Measurements from ENCODE around the gene CFAP92. TPM values are rescaled to one million over a fixed set of nuclear protein-coding genes. Genes with fewer than 3 reads are reported as not detected.

CFAP92 gene
- total and polyA plus RNA-seq, 7 donors: under 0.01 to 1.2 (median 0.61) TPM; not detected in 2

GRCh38 chr3:129022114-129023007 lies 28.5 kb upstream of the CFAP92 start:
- H3K27ac ChIP-seq: peak overlapping the region; percentile 57 to 66 (median 64)
- WGBS, 2 donors: 75 to 76% methylated on average over 15 of the region's 15 CpGs
- intact Hi-C loops (cut with DNase I): no loop called here
- H3K36me3 ChIP-seq: no peaks in the 10 kb centered on the region
- DNase-seq: peak; percentile 96
- H3K27me3 ChIP-seq: no peaks in the 10 kb centered on the region
- H3K9me3 ChIP-seq: no peaks in the 10 kb centered on the region
- TF ChIP-seq POLR2AphosphoS5 (IDR thresholded peaks at IDR 0.05) (peak; percentile 72 to 93 (median 84)), EP300 (IDR thresholded peaks at IDR 0.05) (no peak), POLR2A (IDR thresholded peaks at IDR 0.05) (no peak)
- TF ChIP-seq, protein P1, sequence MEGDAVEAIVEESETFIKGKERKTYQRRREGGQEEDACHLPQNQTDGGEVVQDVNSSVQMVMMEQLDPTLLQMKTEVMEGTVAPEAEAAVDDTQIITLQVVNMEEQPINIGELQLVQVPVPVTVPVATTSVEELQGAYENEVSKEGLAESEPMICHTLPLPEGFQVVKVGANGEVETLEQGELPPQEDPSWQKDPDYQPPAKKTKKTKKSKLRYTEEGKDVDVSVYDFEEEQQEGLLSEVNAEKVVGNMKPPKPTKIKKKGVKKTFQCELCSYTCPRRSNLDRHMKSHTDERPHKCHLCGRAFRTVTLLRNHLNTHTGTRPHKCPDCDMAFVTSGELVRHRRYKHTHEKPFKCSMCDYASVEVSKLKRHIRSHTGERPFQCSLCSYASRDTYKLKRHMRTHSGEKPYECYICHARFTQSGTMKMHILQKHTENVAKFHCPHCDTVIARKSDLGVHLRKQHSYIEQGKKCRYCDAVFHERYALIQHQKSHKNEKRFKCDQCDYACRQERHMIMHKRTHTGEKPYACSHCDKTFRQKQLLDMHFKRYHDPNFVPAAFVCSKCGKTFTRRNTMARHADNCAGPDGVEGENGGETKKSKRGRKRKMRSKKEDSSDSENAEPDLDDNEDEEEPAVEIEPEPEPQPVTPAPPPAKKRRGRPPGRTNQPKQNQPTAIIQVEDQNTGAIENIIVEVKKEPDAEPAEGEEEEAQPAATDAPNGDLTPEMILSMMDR (IDR thresholded peaks at IDR 0.05): no peak
- H3K4me1 ChIP-seq: peaks cover 0 to 26% (median 18%) of the 10 kb centered on the region in 4 donors
- H3K4me3 ChIP-seq: no peak overlapping the region

DNA sequence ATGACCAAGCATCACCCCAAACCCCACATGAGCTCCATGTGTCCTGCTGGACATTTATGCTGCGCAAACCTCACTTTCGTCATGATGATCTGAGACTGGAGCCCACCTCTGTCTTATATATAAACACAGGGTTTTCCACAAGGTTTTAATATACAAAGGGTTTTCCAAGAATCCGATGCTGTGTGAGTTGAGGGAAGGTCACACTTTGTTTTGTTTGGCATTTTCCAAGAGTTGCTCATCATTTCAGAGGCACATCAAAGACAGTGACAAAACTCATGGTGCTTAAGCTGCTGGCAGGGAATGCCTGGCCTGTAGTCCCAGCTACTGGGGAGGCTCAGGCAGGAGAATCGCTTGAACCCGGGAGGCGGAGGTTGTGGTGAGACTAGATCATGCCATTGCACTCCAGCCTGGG lies 27.3 kb upstream of the CFAP92 start:
- 81 to 87% methylated on average over 6 of the region's 6 CpGs for WGBS, 2 donors
- peaks cover 0 to 25% (median 10%) of the 10 kb centered on the region in 4 donors for H3K4me1 ChIP-seq
- no peak for DNase-seq
- H3K4me3 ChIP-seq: no peak overlapping the region
- TF ChIP-seq EP300 (IDR thresholded peaks at IDR 0.05) (no peak), POLR2AphosphoS5 (IDR thresholded peaks at IDR 0.05) (peak in 1 of 4 donors; percentile 19)
- H3K9me3 ChIP-seq: no peaks in the 10 kb centered on the region
- intact Hi-C loops (cut with DNase I): no loop called here
- H3K27ac ChIP-seq: peak overlapping the region; percentile 2 to 50 (median 23)
- H3K27me3 ChIP-seq: no peaks in the 10 kb centered on the region
- no peaks in the 10 kb centered on the region for H3K36me3 ChIP-seq

DNA sequence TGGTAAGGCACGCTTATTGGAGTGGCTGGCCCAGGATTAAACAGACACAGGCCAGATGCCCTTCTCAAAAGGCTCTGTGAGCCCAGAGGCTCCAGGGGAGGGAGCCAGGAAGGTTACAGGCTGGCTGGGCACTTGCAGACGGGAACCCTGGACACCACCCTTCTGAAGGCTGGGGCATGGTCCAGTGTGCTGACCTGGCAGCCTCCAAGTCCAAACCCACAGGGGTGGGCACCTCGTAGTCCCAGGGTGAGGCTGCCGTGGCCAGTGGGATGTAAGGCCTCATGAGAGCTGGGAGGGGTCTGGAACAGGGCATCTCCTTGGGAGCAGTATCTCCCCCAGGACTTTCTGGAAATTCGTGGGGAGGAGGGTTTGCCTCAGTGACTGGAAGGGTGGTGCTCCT lies 26.8 kb upstream of the CFAP92 start:
- H3K4me1 ChIP-seq: peaks cover 0 to 25% (median 9%) of the 10 kb centered on the region in 4 donors
- H3K27ac ChIP-seq: peak overlapping the region; percentile 2 to 50 (median 23)
- H3K9me3 ChIP-seq: no peaks in the 10 kb centered on the region
- no peak for DNase-seq
- no peaks in the 10 kb centered on the region for H3K27me3 ChIP-seq
- H3K4me3 ChIP-seq: no peak overlapping the region
- intact Hi-C loops (cut with DNase I): no loop called here
- no peaks in the 10 kb centered on the region for H3K36me3 ChIP-seq
- TF ChIP-seq, protein P1 (IDR thresholded peaks at IDR 0.05): no peak
- TF ChIP-seq POLR2A (IDR thresholded peaks at IDR 0.05) (no peak), POLR2AphosphoS5 (IDR thresholded peaks at IDR 0.05) (no peak), EP300 (IDR thresholded peaks at IDR 0.05) (no peak)
- WGBS, 2 donors: 72 to 85% methylated on average over 5 of the region's 5 CpGs

GRCh38 chr3:129019266-129019665 lies 25.4 kb upstream of the CFAP92 start:
- H3K4me3 ChIP-seq: no peak overlapping the region
- no peaks in the 10 kb centered on the region for H3K36me3 ChIP-seq
- H3K4me1 ChIP-seq: peaks cover 0 to 21% (median 10%) of the 10 kb centered on the region in 4 donors
- no peak overlapping the region for H3K27ac ChIP-seq
- no peak for DNase-seq
- TF ChIP-seq, protein P1 (IDR thresholded peaks at IDR 0.05): no peak
- TF ChIP-seq POLR2AphosphoS5 (IDR thresholded peaks at IDR 0.05) (no peak), POLR2A (IDR thresholded peaks at IDR 0.05) (no peak), EP300 (IDR thresholded peaks at IDR 0.05) (no peak)
- H3K27me3 ChIP-seq: no peaks in the 10 kb centered on the region
- 81 to 88% methylated on average over 3 of the region's 3 CpGs for WGBS, 2 donors
- intact Hi-C loops (cut with DNase I): no loop called here
- H3K9me3 ChIP-seq: no peaks in the 10 kb centered on the region

DNA sequence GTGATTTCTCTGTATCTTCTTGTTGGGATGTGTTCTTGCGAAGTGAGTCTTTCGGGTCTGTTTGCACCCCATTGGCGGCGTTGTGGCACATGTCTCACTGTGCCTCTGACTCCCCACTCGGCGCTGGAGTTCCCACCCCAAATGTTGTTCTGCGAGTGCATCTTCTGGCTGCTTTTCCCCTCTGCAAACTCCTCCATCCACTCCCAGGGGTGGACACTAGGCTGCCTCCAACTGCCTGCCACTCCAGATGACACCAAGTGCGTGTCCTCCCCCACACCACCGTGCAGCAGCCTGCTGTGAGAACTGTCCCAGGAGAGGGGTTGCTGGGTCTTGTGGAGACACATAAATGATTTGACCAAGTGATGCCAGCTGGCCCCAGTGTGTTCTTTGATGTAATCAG lies 24.9 kb upstream of the CFAP92 start:
- H3K4me1 ChIP-seq: peaks cover 0 to 22% (median 10%) of the 10 kb centered on the region in 4 donors
- no peak for DNase-seq
- intact Hi-C loops (cut with DNase I): no loop called here
- no peak overlapping the region for H3K4me3 ChIP-seq
- 89 to 93% methylated on average over 9 of the region's 9 CpGs for WGBS, 2 donors
- H3K27ac ChIP-seq: peak overlapping the region in 1 of 4 donors; percentile 69
- H3K36me3 ChIP-seq: no peaks in the 10 kb centered on the region
- no peaks in the 10 kb centered on the region for H3K27me3 ChIP-seq
- no peaks in the 10 kb centered on the region for H3K9me3 ChIP-seq
- TF ChIP-seq, protein P1 (IDR thresholded peaks at IDR 0.05): no peak
- TF ChIP-seq EP300 (IDR thresholded peaks at IDR 0.05) (no peak), POLR2AphosphoS5 (IDR thresholded peaks at IDR 0.05) (no peak), POLR2A (IDR thresholded peaks at IDR 0.05) (no peak)

Data from sigmoid colon (tissue), 7 donors.